ENCODE data around the gene PCDHA12. TPM values are rescaled to one million over a fixed set of nuclear protein-coding genes. Genes with fewer than 3 reads are reported as not detected.
"Not testable (repeated sequence)": the region's sequence is repeated elsewhere in the genome, so short reads cannot be mapped to it uniquely, and the experiment has no call there.

The PCDHA12 gene
- total and polyA plus RNA-seq, 9 of the 15 experiments (the other 6 are each of a cell fraction or from before 2014, with no cell fraction given) = not detected

- TF ChIP-seq HMGXB4 (CRISPR knock-in tag; IDR thresholded peaks at IDR 0.05) (no peak), ILK (tag; IDR thresholded peaks at IDR 0.05; ENCODE audit: borderline replicate concordance, low read depth) (no peak)
These were observed 4.6 kb upstream of the PCDHA12 start (continued) for GRCh38 chr5:140870221-140871201.

- POLR2A ChIA-PET; BruUV-seq (replicated peaks); ATAC-seq; H3K79me2 ChIP-seq (ENCODE audit: control insufficient read depth, insufficient read depth, low read length); H3K9me1 ChIP-seq (ENCODE audit: control insufficient read depth, insufficient read depth, low read length); FAIRE-seq; H3K27me3 ChIP-seq (ENCODE audit: control insufficient read depth in 2 of 2, insufficient read depth in 2 of 2, low read length in 2 of 2); H3K27ac ChIP-seq (ENCODE audit: extremely low read depth, low read depth, low read length); in situ Hi-C loops (cut with MboI); H3K4me1 ChIP-seq (replicated peaks in 1 of 2; ENCODE audit: control insufficient read depth in 2 of 2, insufficient read depth in 2 of 2, low read length in 2 of 2); H3K36me3 ChIP-seq (ENCODE audit: control insufficient read depth, insufficient read depth, low read length); H3K9me3 ChIP-seq (replicated peaks; ENCODE audit: control insufficient read depth, insufficient read depth, low read depth, low read length); CTCF ChIA-PET (ENCODE audit: low intra/inter-chr PET ratio); H3K4me3 ChIP-seq; H3K9ac ChIP-seq (ENCODE audit: insufficient read depth in 1 of 2, low read depth in 2 of 2, low read length in 2 of 2); H2AFZ ChIP-seq (ENCODE audit: low read depth, low read length); H4K20me1 ChIP-seq (replicated peaks; ENCODE audit: control insufficient read depth, insufficient read depth, low read length); intact Hi-C loops (cut with micrococcal nuclease); H3K4me2 ChIP-seq (ENCODE audit: insufficient read depth, low read length); DNase-seq (ENCODE audit: extremely low read depth in 1 of 4, low spot score in 3 of 4): not testable (repeated sequence)
- WGBS (ENCODE audit: insufficient coverage, low coverage, missing lambda C conversion rate) = 46% methylated on average over 55 of the region's 80 CpGs
These were observed 1.6 kb downstream of the PCDHA12 start for GRCh38 chr5:140876541-140877261.
